HepG2 (cell line): ENCODE results near the gene SP3. TPM values are rescaled to one million over a fixed set of nuclear protein-coding genes. Genes with fewer than 3 reads are reported as not detected.

Source experiments
- ATAC-seq: fragments of 200-7000 bp; cut with Tn5 transposase; 3 replicates; pipeline ENCODE4 v1.9.1; 2020; ENCODE audit warnings: mild to moderate bottlenecking, moderate library complexity
- BruUV-seq: library from RNA; stranded (reverse); fragments of 400-500 nt; replicated peaks from 2 replicates; lab custom pipeline; 2021; lab: Mats Ljungman, UMichigan
- CTCF ChIA-PET: fragments of 300-600 bp; formaldehyde crosslinking; extraction: SDS; loops from one replicate; lab custom pipeline; 2021; ENCODE audit warnings: low total read pairs, inconsistent platforms, low intra/inter-chr PET ratio; lab: Yijun Ruan, JAX
- POLR2A ChIA-PET: fragments of 350-600 bp; sonication (Branson Sonifier 250); formaldehyde crosslinking; loops from one replicate; lab custom pipeline; 2020; ENCODE audit warnings: antibody characterized with exemption, inconsistent platforms; lab: Yijun Ruan, JAX
- DNase-seq: peaks from one replicate; pipeline ENCODE4 v3.0.0-alpha.2; 2015; ENCODE audit warnings: low spot score
- FAIRE-seq: peaks from 3 replicates; lab custom pipeline; 2011; peaks lifted over from hg19 to GRCh38; lab: Jason Lieb, UNC
- H2AFZ ChIP-seq: one replicate; pipeline ENCODE4 v1.6.1; 2011; ENCODE audit warnings: low read length, inconsistent platforms
- H3K27ac ChIP-seq: fragments of 300-600 bp; 3 replicates; pipeline ENCODE4 v1.8.0; 2011; ENCODE audit warnings: mixed run types, mild to moderate bottlenecking, mixed read lengths, low read length, inconsistent platforms; ENCODE audit not compliant: insufficient read depth; ENCODE audit errors: extremely low read length
- H3K27me3 ChIP-seq, 2 experiments: fragments of 200-600 bp in 1 of 2; 2 replicates in 1 of 2; 3 replicates in 1 of 2; pipeline versions ENCODE4 v1.6.0 to v1.8.0; 2011; ENCODE audit warnings: low read length in 2 of 2, mild to moderate bottlenecking in 2 of 2, moderate library complexity in 2 of 2, inconsistent platforms in 1 of 2; ENCODE audit not compliant: insufficient read depth in 2 of 2, control insufficient read depth in 1 of 2
- H3K36me3 ChIP-seq, 2 experiments: fragments of 200-600 bp in 1 of 2; replicated peaks in 1 of 2; 2 replicates in 1 of 2; 3 replicates in 1 of 2; pipeline versions ENCODE4 v1.5.1 to v1.8.0; 2011; ENCODE audit warnings: low read length in 2 of 2, inconsistent platforms in 1 of 2; ENCODE audit not compliant: insufficient read depth in 2 of 2, control insufficient read depth in 1 of 2
- H3K4me1 ChIP-seq: 2 replicates; pipeline ENCODE4 v1.5.1; 2012; ENCODE audit warnings: low read length, inconsistent platforms; ENCODE audit not compliant: insufficient read depth
- H3K4me2 ChIP-seq: 2 replicates; pipeline ENCODE4 v1.6.0; 2011; ENCODE audit warnings: low read depth, low read length, inconsistent platforms
- H3K4me3 ChIP-seq, 3 experiments: fragments of 200-600 bp in 1 of 3; sonication (generic), shearing (Covaris generic) in 1 of 3; replicated peaks in 1 of 3; 2 replicates each; pipeline ENCODE4 v1.5.1; 2011 to 2016; ENCODE audit warnings: low read length in 3 of 3, inconsistent platforms in 2 of 3, low read depth in 2 of 3, mild to moderate bottlenecking in 2 of 3, control low read depth in 1 of 3, mixed read lengths in 1 of 3; ENCODE audit not compliant: insufficient read depth in 1 of 3
- H3K79me2 ChIP-seq: one replicate; pipeline ENCODE4 v1.6.1; 2011; ENCODE audit warnings: low read length, inconsistent platforms; ENCODE audit not compliant: insufficient read depth
- H3K9ac ChIP-seq: 2 replicates; pipeline ENCODE4 v1.6.0; 2011; ENCODE audit warnings: mild to moderate bottlenecking, low read depth, low read length, inconsistent platforms; ENCODE audit not compliant: insufficient read depth
- H3K9me3 ChIP-seq: 2 replicates; pipeline ENCODE4 v1.5.1; 2012; ENCODE audit warnings: mild to moderate bottlenecking, low read length
- H4K20me1 ChIP-seq: 2 replicates; pipeline ENCODE4 v1.6.0; 2011; ENCODE audit warnings: inconsistent platforms, mild to moderate bottlenecking, low read length, moderate library complexity; ENCODE audit not compliant: insufficient read depth
- MYNN ChIP-seq: sonication (generic); formaldehyde crosslinking; IDR thresholded peaks from 2 replicates; pipeline ENCODE4 v1.4.0; 2020; ENCODE audit warnings: mild to moderate bottlenecking, low read depth, missing genetic modification reagents
- RELA ChIP-seq: sonication (generic); formaldehyde crosslinking; IDR thresholded peaks from 2 replicates; pipeline ENCODE4 v1.4.0; 2020; ENCODE audit warnings: missing genetic modification reagents
- RFX5 ChIP-seq: IDR thresholded peaks from 2 replicates; pipeline ENCODE4 v1.6.1; 2011; ENCODE audit warnings: low read depth, low read length, improper control_type of control experiment
- TBX2 ChIP-seq: sonication (generic); formaldehyde crosslinking; IDR thresholded peaks from 2 replicates; pipeline ENCODE4 v1.5.0; 2020; ENCODE audit warnings: missing genetic modification reagents, mild to moderate bottlenecking, borderline replicate concordance
- ZFP90 ChIP-seq: sonication (generic); formaldehyde crosslinking; IDR thresholded peaks from 2 replicates; pipeline ENCODE4 v1.8.0; 2022; ENCODE audit warnings: missing genetic modification reagents, mild to moderate bottlenecking, inconsistent platforms, borderline replicate concordance
- ZNF292 ChIP-seq: sonication (generic); formaldehyde crosslinking; IDR thresholded peaks from 2 replicates; pipeline ENCODE4 v1.8.1; 2022; ENCODE audit warnings: mild to moderate bottlenecking, low read depth, missing genetic modification reagents, borderline replicate concordance
- ZNF333 ChIP-seq: sonication (generic); formaldehyde crosslinking; IDR thresholded peaks from 2 replicates; pipeline ENCODE4 v1.4.0; 2020; ENCODE audit warnings: mild to moderate bottlenecking, missing genetic modification reagents, borderline replicate concordance
- ZSCAN22 ChIP-seq: sonication (generic); formaldehyde crosslinking; IDR thresholded peaks from 2 replicates; pipeline ENCODE4 v1.4.0; 2020; ENCODE audit warnings: mild to moderate bottlenecking, missing genetic modification reagents
- ZSCAN25 ChIP-seq: sonication (generic); formaldehyde crosslinking; IDR thresholded peaks from 2 replicates; pipeline ENCODE4 v1.8.0; 2022; ENCODE audit warnings: mild to moderate bottlenecking, missing genetic modification reagents
- WGBS: methylation state at CpG from one replicate; pipeline ENCODE4 v1.1.6; 2017; ENCODE audit warnings: low lambda C conversion rate; 5-methylcytosine and 5-hydroxymethylcytosine counted together
- in situ Hi-C: cut with HindIII; loops from 2 replicates; pipeline ENCODE4 v1.10.0; 2017; ENCODE audit warnings: low pct_unique_long_range_greater_than_20kb; ENCODE audit not compliant: extremely low pct_ligation_motif_present
- intact Hi-C: fragments of 100-400 bp; cut with micrococcal nuclease; formaldehyde crosslinking; loops from one replicate; pipeline ENCODE4 v1.10.0; 2022; ENCODE audit not compliant: unreplicated experiment
- polyA plus RNA-seq, 8 experiments: library from polyadenylated mRNA; depleted of rRNA in 3 of 8; stranded (reverse) in 7 of 8; unstranded in 1 of 8; fragments of >200 nt; fragmentation: Illumina TruSeq in 4 of 8; extraction: Trizol in 4 of 8; gene quantifications; 2 replicates each; pipeline versions ENCODE4 v1.2.1 to v1.2.3, GENCODE V29; 2011 to 2016; ENCODE audit warnings: low read depth in 4 of 8, missing spikeins in 1 of 8, mixed read lengths in 1 of 8; ENCODE audit not compliant: insufficient read depth in 1 of 8
- total RNA-seq, 5 experiments: library from RNA; depleted of rRNA; stranded (reverse); fragments of >200 nt; fragmentation: Illumina TruSeq; extraction: Trizol; gene quantifications; 2 replicates each; pipeline ENCODE4 v1.2.3, GENCODE V29; 2016; ENCODE audit warnings: low read depth in 1 of 5
- TF ChIP-seq, protein P1 (sequence below): sonication (generic); IDR thresholded peaks from 2 replicates; pipeline ENCODE4 v1.6.1; 2016; ENCODE audit warnings: low read depth, borderline replicate concordance

SP3 gene
- total and polyA plus RNA-seq, 2 of the 13 experiments (the other 11 are each of a cell fraction or from before 2014, with no cell fraction given): 57.3 to 132 TPM

DNA sequence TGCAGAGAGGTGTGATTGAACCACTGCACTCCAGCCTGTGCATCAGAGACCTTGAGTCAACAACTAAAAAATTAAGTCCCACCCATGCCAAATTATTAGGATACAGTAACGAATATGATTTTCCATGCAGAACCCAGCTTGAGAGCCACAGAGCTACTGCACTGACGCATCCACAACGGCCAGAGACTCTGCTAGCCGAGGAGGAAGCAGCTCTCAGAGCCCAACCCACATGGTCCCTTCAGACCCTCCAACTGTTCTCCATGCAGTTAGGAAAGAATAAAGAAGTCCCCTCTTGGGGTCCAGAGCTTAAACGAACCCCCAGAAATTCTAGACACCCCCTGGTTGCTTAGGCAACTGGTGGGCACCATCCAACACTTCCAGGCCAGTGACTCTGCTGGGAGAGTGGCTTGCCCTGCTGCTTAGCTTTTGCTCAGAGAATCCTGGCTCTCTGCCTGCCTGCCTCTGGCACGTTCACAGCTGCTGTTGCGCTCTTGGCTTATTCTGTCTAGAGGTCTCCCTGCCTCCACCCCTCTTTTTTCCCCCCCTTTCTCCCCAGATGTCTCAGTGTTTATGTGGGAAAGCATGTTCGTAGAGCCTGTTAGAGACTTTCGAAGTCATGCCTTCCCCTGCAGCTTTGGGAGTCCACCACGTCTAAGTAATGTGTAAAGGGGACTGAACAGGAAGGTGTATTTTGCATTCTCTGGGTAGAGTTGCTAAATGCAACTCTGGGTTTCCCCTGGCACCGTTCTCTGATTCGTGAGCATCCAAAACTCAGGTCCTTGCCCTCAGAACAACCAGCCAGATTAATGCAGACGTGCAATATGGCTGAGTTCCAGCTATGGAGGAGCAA, 26.0 kb upstream of the SP3 start:
- Histone ChIP-seq H3K9ac (no peak overlapping the region), H3K4me1 (peaks cover 15% of the 10 kb centered on the region), H3K27ac (no peak overlapping the region), H3K27me3 (peaks cover 0 to 9% of the 10 kb centered on the region in 2 experiments; a peak in 2 of 5 replicates), H3K36me3 (no peaks in the 10 kb centered on the region), H3K4me2 (peak overlapping the region; percentile 26; the same call in 1 of the 2 replicates), H2AFZ (no peak overlapping the region), H3K4me3 (no peak overlapping the region), H3K79me2 (no peaks in the 10 kb centered on the region), H3K9me3 (no peaks in the 10 kb centered on the region), H4K20me1 (no peaks in the 10 kb centered on the region)
- in situ Hi-C loops (no loop called here), intact Hi-C loops (no loop called here)
- DNase-seq (no peak), ATAC-seq (peak; percentile 73), FAIRE-seq (no peak)
- CTCF ChIA-PET: no interaction called here
- no peak for TF ChIP-seq ZSCAN25
- TF ChIP-seq RFX5: no peak
- TF ChIP-seq, protein P1, sequence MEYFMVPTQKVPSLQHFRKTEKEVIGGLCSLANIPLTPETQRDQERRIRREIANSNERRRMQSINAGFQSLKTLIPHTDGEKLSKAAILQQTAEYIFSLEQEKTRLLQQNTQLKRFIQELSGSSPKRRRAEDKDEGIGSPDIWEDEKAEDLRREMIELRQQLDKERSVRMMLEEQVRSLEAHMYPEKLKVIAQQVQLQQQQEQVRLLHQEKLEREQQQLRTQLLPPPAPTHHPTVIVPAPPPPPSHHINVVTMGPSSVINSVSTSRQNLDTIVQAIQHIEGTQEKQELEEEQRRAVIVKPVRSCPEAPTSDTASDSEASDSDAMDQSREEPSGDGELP: no peak
- 0 out of 2 replicates have a peak, but pooled peaks have one; percentile 23 for TF ChIP-seq TBX2 (CRISPR knock-in tag)
- no peak for TF ChIP-seq MYNN
- no peak for TF ChIP-seq ZNF333
- TF ChIP-seq ZNF292: 0 out of 2 replicates have a peak, but pooled peaks have one; percentile 15
- TF ChIP-seq ZFP90 (CRISPR knock-in tag): no peak
- TF ChIP-seq ZSCAN22: no peak
- no peak for TF ChIP-seq RELA (CRISPR knock-in tag)
- POLR2A ChIA-PET: no interaction called here
- no TSS peak for BruUV-seq
- 25% methylated on average over 13 of the region's 13 CpGs for WGBS
